ENCODE data around the gene LRFN2.

DNA sequence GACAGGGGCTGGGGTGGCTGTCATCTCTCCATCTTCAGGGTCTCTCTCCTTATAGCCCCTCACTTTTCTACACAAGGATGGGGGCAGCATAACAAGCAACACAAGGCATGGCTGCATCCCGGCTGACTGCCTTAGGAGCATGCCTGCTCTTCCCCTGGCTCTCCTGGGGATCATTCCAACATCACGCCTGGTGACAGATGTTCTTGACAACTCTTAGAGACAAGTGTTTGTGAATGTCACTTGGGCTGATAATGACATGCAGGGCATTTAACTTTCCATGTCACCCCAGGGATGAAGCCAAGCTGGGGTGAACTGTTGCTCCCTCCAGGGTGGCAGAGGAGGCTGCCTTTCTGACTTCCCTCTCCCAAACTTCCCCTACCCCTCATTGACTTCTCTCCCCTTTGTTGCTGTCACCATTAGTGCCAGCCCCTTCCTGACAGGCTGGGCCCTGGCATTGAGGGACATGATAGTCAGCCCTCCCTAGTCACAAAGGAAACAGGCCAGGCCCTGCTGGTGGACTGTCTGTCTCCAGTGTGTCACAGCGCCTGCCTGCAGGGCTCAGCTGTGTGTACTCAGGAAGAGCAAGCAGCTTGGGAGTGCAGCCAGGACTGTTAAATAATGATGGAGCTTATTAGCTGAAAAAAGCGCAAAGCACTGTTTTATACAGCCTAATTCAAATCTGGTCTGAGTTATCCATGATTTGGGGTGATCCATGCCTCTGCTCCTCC, 161.8 kb downstream of the LRFN2 start:
- TF ChIP-seq, protein P1, sequence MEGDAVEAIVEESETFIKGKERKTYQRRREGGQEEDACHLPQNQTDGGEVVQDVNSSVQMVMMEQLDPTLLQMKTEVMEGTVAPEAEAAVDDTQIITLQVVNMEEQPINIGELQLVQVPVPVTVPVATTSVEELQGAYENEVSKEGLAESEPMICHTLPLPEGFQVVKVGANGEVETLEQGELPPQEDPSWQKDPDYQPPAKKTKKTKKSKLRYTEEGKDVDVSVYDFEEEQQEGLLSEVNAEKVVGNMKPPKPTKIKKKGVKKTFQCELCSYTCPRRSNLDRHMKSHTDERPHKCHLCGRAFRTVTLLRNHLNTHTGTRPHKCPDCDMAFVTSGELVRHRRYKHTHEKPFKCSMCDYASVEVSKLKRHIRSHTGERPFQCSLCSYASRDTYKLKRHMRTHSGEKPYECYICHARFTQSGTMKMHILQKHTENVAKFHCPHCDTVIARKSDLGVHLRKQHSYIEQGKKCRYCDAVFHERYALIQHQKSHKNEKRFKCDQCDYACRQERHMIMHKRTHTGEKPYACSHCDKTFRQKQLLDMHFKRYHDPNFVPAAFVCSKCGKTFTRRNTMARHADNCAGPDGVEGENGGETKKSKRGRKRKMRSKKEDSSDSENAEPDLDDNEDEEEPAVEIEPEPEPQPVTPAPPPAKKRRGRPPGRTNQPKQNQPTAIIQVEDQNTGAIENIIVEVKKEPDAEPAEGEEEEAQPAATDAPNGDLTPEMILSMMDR (conservative IDR thresholded peaks at IDR 0.05; ENCODE audit: low read depth, low read length) = no peak
- TF ChIP-seq EZH2phosphoT487 (IDR thresholded peaks at IDR 0.05; ENCODE audit: borderline replicate concordance, low read length) (no peak), EZH2 (IDR thresholded peaks at IDR 0.05; ENCODE audit: low read length, unreplicated experiment) (no peak)
